T-helper 2 cell treated with Interferon-gamma antibody and Interleukin-4, amounts not matched to agents 5 μg/mL and 100 μg/mL, for 36 hours (primary cell): ENCODE data around the gene ARHGAP45.

ENCODE experiments used
- DNase-seq: peaks from one replicate; pipeline ENCODE4 v3.0.0; 2021; ENCODE audit warnings: low spot score
- H3K27ac Mint-ChIP-seq: one replicate; pipeline ENCODE4 v1.8.0; 2021; ENCODE audit warnings: mild to moderate bottlenecking, mixed read lengths
- H3K27me3 Mint-ChIP-seq: one replicate; pipeline ENCODE4 v1.8.0; 2021; ENCODE audit warnings: low read depth, mixed read lengths
- H3K36me3 Mint-ChIP-seq: one replicate; pipeline ENCODE4 v1.8.0; 2021; ENCODE audit warnings: low read depth, mixed read lengths
- H3K4me1 Mint-ChIP-seq: one replicate; pipeline ENCODE4 v1.8.0; 2021; ENCODE audit warnings: low read depth, mixed read lengths
- H3K4me3 Mint-ChIP-seq: one replicate; pipeline ENCODE4 v1.8.0; 2022; ENCODE audit warnings: mild to moderate bottlenecking, moderate library complexity, mixed read lengths
- H3K9me3 Mint-ChIP-seq: one replicate; pipeline ENCODE4 v1.8.0; 2021; ENCODE audit warnings: mixed read lengths

ARHGAP45 gene

DNA sequence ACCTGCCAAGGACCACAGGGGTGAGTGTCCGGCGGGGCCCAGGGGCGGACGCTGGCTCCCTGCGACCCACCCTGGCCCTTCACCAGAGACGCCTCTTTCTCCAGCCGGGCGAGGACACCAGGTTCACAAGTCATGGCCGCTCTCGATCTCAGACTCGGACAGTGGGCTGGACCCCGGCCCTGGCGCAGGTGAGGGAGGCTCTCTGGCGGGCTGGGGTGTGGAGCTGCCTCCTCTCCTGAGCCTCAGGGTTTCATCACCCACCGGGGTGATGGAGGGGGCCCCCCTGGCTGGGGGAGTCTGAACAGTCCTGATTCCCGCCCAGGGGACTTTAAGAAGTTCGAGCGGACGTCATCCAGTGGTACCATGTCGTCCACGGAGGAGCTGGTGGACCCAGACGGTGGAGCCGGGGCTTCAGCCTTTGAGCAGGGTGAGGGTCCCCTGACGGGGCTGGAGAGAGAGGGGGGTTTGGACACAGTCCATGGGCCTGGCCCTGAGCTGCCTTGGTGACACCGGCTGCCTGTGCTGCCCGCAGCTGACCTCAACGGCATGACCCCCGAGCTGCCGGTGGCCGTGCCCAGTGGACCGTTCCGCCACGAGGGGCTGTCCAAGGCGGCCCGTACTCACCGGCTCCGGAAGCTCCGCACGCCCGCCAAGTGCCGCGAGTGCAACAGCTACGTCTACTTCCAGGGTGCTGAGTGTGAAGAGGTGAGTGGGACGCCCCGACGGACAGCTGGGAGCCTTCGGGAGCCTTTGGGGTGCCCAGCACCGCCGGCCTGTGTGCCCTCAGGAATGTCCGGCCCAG lies 13.6 kb downstream of the ARHGAP45 start:
- Mint-ChIP-seq H3K27ac (peak overlapping the region; percentile 77), H3K4me3 (peak overlapping the region; percentile 18), H3K36me3 (peaks cover 76% of the 10 kb centered on the region), H3K27me3 (no peaks in the 10 kb centered on the region), H3K9me3 (no peaks in the 10 kb centered on the region), H3K4me1 (peaks cover 22% of the 10 kb centered on the region)
- DNase-seq, result no peak

DNA sequence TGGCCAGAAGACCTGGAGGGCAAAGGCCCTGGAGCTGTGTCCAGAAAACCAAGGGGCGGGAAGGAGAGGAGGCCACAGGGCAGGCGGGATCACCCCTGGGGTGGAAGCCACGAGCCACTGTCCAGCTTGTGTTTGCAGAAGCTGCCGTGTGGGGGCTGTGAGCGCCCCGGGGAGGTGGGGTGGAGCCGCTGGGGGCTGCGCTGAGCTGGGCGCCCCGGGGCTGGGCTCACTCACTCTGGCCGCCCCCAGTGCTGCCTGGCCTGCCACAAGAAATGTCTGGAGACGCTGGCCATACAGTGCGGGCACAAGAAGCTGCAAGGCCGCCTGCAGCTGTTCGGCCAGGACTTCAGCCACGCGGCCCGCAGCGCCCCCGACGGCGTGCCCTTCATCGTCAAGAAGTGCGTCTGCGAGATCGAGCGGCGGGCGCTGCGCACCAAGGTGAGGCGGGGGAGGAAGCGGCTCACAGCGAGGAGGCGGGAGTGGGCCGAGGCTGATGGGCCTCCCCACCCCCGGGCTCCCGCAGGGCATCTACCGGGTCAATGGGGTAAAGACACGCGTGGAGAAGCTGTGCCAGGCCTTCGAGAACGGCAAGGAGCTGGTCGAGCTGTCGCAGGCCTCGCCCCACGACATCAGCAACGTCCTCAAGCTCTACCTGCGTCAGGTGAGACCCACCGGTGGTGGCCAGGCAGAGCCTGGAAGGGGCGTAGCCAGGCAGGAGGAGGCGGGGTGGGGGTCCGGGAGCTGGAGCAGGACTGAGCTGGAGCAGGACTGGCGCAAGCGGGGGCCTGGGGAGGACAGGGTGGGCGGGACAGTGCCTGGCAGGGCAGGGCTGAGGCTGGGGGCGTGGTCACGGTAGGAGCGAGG lies 14.6 kb downstream of the ARHGAP45 start:
- H3K4me3 Mint-ChIP-seq, result peak overlapping the region; percentile 5
- H3K36me3 Mint-ChIP-seq, result peaks cover 76% of the 10 kb centered on the region
- H3K27me3 Mint-ChIP-seq, result no peaks in the 10 kb centered on the region
- DNase-seq, result no peak
- no peaks in the 10 kb centered on the region for H3K9me3 Mint-ChIP-seq
- peak overlapping the region; percentile 89 for H3K27ac Mint-ChIP-seq
- peaks cover 19% of the 10 kb centered on the region for H3K4me1 Mint-ChIP-seq

DNA sequence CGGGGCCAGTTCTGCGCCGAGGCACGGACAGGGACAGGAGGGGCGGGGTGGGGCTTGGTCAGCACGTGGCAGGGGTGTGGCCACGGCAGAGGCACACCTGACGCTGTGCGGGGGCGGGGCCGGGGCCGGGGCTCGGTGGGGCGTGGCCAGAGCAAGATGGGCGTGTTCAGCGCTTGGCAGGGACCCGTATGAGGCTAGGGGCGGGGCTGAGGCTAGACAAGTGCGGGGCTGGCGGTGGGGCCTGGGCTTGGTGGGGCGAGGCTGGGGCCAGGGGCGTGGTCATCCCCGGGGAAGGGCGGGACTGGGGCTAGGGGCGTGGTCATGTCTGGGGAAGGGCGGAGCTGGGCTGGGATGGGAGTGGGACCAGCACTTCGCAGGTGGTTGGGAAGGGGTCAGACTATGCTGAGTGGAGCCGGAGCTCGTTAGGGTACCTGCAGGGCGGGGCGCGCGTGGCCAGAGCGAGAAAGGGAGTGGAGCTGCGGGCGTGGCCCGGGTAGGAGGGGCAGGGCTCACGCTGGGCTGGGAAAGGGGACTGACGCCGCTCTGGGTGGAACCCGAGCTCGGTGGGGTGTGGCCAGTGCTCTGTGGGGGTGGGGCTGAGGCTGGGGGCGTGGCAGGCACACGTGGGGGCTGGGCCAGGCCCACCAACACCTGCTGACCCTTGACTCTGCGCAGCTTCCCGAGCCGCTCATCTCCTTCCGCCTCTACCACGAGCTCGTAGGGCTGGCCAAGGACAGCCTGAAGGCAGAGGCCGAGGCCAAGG lies 15.4 kb downstream of the ARHGAP45 start:
- peak; percentile 68 for DNase-seq
- no peaks in the 10 kb centered on the region for H3K9me3 Mint-ChIP-seq
- peak overlapping the region; percentile 89 for H3K27ac Mint-ChIP-seq
- peaks cover 68% of the 10 kb centered on the region for H3K36me3 Mint-ChIP-seq
- H3K4me3 Mint-ChIP-seq, result no peak overlapping the region
- H3K4me1 Mint-ChIP-seq, result peaks cover 14% of the 10 kb centered on the region
- H3K27me3 Mint-ChIP-seq, result no peaks in the 10 kb centered on the region

DNA sequence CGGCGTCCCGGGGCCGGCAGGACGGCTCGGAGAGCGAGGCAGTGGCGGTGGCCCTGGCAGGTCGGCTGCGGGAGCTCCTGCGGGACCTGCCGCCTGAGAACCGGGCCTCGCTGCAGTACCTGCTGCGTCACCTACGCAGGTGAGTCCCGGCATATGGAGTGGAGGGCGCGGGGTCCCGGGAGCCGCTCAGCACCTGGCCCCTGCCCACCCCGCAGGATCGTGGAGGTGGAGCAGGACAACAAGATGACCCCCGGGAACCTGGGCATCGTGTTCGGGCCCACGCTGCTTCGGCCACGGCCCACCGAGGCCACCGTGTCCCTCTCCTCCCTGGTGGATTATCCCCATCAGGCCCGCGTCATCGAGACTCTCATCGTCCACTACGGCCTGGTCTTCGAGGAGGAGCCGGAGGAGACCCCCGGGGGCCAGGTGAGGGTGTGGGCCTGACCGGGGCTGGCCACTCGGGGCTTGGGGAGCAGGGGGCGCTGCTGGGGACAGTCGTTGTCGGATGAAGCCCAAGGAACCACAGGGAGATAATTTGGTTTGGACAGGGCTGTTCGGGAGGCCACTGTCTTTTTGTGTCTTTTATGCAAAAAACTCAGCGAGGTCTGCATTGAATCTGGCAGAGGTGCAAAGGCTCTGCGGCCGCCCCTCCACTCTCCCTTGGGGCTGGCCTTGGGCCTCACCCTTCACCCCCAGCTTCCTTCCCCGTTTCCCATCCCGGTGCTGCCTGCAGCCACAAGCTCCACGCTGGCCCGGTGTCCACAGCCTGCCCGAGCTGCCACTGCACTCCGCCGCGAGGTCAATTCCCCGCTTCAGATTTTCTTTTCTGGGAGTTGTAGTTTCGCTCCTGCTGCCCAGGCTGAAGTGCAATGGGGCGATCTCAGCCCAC lies 16.2 kb downstream of the ARHGAP45 start:
- H3K27ac Mint-ChIP-seq, result peak overlapping the region; percentile 89
- DNase-seq, result no peak
- no peaks in the 10 kb centered on the region for H3K27me3 Mint-ChIP-seq
- H3K4me1 Mint-ChIP-seq, result peaks cover 22% of the 10 kb centered on the region
- H3K9me3 Mint-ChIP-seq, result no peaks in the 10 kb centered on the region
- H3K36me3 Mint-ChIP-seq, result peaks cover 69% of the 10 kb centered on the region
- no peak overlapping the region for H3K4me3 Mint-ChIP-seq

DNA sequence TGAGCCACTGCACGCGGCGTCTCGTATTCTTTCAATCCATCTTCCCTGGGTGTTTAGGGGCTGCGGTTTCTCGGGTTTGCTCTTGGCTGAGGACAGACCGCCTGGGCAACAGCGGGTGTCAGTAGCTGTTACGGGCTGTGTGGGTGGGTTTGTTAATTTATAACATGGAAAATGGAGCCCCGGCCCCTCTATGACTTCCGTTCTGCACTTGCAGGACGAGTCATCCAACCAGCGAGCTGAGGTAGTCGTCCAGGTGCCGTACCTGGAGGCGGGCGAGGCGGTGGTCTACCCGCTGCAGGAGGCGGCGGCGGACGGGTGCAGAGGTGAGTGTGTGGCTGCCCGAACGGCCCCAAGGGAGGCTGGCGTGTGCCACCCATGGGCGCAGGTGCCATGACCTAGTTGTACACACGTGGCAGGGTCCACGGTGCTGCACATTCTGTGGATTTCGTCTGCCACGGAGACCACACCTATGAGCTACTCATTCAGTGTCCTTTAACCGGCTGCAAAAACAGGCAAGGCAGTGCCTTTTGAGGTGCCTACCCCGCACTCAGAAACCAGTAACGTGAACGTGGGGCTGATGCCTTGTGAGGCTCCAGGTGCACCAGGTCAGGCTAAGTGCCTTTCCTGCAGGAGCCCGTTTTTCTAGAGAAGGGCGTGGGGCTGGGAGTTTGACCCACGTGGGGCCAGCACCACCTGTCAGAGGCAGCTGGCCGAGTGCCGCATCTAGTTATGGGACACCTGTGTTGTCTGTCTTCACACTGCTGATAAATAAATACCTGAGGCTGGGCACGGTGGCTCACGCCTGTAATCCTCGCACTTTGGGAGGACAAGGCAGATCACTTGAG lies 17.3 kb downstream of the ARHGAP45 start:
- Mint-ChIP-seq H3K36me3 (peaks cover 66% of the 10 kb centered on the region), H3K4me3 (no peak overlapping the region), H3K4me1 (peaks cover 24% of the 10 kb centered on the region)

DNA sequence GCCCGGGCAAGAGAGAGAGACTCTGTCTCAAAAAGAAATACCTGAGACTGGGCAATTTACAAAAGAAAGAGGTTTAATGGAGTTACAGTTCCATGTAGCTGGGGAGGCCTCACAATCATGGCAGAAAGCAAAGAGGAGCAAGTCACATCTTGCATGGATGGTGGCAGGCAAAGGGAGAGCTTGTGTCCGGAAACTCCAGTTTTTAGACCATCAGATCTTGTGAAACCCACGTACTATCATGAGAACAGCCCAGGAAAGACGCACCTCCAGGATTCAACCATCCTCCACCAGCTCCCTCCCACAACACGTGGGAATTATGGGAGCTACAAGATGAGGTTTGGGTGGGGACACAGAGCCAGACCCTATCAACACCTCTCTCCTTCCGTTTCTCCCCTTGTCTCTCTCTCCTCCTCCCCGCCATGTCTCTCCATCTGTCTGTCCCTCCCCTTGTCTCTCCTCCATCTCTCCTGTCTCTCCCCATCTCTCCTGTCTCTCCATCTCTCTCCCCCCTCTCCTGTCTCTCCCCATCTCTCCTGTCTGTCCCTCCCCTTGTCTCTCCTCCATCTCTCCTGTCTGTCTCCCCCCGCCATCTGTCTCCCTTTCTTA lies 18.2 kb downstream of the ARHGAP45 start:
- peaks cover 24% of the 10 kb centered on the region for H3K4me1 Mint-ChIP-seq

More for the DNA sequence above, 17.3 kb downstream of the ARHGAP45 start:
- no peaks in the 10 kb centered on the region for H3K9me3 Mint-ChIP-seq
- no peak for DNase-seq
- no peaks in the 10 kb centered on the region for H3K27me3 Mint-ChIP-seq
- H3K27ac Mint-ChIP-seq, result peak overlapping the region; percentile 60

DNA sequence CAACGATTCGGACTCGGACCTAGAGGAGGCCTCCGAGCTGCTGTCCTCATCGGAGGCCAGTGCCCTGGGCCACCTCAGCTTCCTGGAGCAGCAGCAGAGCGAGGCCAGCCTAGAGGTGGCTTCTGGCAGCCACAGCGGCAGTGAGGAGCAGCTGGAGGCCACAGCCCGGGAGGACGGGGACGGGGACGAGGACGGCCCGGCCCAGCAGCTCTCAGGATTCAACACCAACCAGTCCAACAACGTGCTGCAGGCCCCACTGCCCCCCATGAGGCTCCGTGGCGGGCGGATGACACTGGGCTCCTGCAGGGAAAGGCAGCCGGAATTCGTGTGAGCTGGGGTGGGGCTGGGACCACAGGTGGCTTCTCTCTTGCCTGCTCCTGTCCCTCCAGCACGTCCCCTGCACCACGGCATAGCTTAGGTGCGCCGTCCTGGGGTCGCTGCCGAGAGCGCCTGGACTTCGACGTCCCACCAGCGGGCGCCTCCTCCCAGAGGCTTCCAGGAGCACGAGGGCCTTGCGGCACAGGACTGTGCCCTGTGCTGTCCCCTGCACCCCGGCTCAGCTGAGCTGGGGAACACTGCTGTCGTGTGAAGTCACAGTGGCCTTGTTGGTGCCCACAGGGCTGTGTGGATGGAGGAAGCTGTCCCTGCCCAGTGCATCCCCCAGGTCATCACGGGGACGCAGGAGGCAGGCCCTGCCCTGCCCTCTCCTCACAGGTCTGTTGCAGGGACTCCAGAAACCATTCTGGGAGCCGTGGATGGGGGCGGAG lies 18.9 kb downstream of the ARHGAP45 start:
- DNase-seq, result no peak
- no peaks in the 10 kb centered on the region for H3K27me3 Mint-ChIP-seq
- peaks cover 55% of the 10 kb centered on the region for H3K36me3 Mint-ChIP-seq
- peaks cover 24% of the 10 kb centered on the region for H3K4me1 Mint-ChIP-seq
- H3K9me3 Mint-ChIP-seq, result no peaks in the 10 kb centered on the region
- no peak overlapping the region for H3K4me3 Mint-ChIP-seq
- H3K27ac Mint-ChIP-seq, result peak overlapping the region; percentile 87

More for the DNA sequence above, 18.2 kb downstream of the ARHGAP45 start:
- Mint-ChIP-seq H3K4me3 (no peak overlapping the region), H3K27ac (peak overlapping the region; percentile 87), H3K27me3 (no peaks in the 10 kb centered on the region), H3K9me3 (no peaks in the 10 kb centered on the region), H3K36me3 (peaks cover 58% of the 10 kb centered on the region)
- no peak for DNase-seq

DNA sequence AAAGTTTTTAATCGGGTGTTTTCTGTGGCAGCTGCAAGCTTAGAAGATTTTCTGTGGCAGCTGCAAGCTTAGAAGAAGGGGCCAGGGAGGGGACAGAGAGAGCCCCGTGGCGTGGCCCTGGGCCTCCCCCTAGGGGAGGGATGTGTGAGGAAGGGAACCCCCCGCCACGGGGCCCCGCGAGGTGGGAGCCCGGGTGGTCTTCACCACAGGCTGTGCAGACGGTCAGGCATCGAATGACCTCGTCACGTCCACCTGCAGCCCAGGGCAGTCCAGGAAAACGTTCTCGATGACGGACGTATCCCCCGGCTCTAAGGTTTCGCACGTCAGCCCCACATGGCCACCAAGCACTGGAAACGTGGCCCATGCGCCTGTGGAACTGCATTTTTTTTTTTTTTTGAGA lies 19.6 kb downstream of the ARHGAP45 start:
- peaks cover 50% of the 10 kb centered on the region for H3K36me3 Mint-ChIP-seq
- H3K27me3 Mint-ChIP-seq, result no peaks in the 10 kb centered on the region
- DNase-seq, result no peak
- H3K27ac Mint-ChIP-seq, result peak overlapping the region; percentile 26
- no peaks in the 10 kb centered on the region for H3K9me3 Mint-ChIP-seq
- H3K4me1 Mint-ChIP-seq, result peaks cover 21% of the 10 kb centered on the region
- H3K4me3 Mint-ChIP-seq, result no peak overlapping the region

DNA sequence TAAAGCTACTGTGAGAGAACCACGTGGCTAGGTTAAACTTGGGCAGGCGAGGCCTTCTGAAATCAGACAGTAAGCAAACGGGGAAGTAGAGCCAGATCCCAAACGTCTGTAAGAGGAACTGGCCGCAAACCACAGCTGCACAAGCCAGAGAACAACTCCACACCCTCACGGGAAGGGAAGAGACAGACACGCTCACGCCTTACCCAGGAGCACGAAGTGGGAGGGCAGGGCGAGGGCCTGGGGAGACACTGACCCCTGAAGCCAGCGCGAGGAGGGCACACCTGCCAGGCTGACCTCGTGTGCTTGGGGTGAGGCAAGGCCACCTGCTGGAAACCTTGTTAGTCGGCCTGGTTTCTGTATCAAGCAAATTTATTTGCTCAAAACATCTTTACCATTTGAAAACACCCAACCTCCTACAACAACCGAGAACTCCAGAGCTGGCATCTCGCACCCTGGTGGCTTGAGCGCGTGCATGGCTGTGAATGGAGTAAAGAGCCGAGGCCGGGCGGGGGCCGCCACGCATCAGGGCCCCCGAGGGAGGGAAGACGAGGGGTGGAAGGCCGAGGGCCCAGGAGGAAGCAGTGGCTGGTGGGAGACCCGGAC lies 20.9 kb downstream of the ARHGAP45 start:
- DNase-seq, result no peak
- peak overlapping the region; percentile 77 for H3K27ac Mint-ChIP-seq
- peaks cover 21% of the 10 kb centered on the region for H3K4me1 Mint-ChIP-seq
- no peaks in the 10 kb centered on the region for H3K9me3 Mint-ChIP-seq
- H3K36me3 Mint-ChIP-seq, result peaks cover 43% of the 10 kb centered on the region
- H3K4me3 Mint-ChIP-seq, result peak overlapping the region; percentile 52
- H3K27me3 Mint-ChIP-seq, result no peaks in the 10 kb centered on the region

DNA sequence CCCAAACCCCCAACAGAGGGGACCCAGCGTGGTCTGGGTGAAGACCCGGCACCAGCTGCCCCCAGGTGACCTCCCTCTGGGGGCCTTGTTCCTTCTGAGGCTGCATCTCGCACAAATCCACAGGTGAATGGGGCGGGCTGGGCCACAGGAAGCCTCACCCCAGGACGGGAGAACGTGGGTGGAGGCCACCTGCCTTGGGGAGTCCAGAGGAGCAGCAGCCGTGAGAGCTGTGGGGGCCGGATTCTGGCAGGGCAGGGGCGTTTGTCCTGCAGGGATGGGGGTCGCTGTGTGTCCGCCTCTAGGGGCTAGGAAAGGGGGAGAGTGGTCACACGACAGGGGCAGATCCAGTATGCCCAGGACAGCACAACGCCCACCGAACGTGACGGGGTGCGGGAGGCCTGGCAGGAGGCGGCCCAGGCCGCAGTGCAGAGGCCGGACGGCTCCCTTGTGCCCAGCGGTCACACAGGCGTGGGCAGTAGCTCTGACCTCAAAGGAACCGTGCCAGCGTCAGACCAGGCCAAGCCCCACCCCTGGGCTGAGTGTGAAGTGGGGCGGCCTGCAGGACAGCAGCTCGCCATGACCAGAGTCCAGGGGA lies 21.5 kb downstream of the ARHGAP45 start:
- peak overlapping the region; percentile 77 for H3K27ac Mint-ChIP-seq
- peaks cover 24% of the 10 kb centered on the region for H3K4me1 Mint-ChIP-seq
- no peaks in the 10 kb centered on the region for H3K27me3 Mint-ChIP-seq
- no peak for DNase-seq
- H3K36me3 Mint-ChIP-seq, result peaks cover 48% of the 10 kb centered on the region
- no peak overlapping the region for H3K4me3 Mint-ChIP-seq
- no peaks in the 10 kb centered on the region for H3K9me3 Mint-ChIP-seq

DNA sequence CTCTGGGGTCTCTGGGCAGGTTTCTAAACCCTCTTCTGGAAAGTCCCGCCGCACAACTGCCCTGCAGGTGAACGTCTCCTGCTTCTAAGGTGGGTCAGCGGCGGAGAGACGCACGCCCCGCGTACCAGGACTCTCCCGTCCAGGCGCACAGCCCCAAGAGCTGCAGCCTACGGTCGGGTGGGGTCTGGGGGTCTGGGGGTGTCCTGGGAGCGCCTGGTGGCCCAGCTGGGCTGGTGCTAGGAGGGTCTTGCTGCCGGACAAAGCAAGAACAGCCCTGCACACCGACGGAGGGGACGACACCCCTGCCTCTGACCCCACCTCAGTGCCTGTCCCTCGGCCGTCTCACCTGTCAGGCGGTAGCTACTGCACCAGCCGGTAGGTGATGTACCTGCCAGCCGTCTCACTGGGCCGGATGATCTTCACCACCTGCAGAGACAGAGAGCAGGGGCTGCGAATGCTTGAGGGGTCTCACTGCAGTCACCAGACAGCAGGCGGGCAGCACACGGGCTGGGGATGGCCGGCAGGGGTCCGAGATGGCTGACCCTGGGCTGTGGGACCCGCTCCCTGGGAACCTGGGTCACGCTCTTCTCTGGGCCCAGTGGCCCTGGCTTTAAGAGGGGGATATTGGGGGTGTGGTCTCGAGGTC lies 22.3 kb downstream of the ARHGAP45 start:
- Mint-ChIP-seq H3K4me3 (no peak overlapping the region), H3K4me1 (peaks cover 23% of the 10 kb centered on the region), H3K27ac (peak overlapping the region; percentile 15), H3K27me3 (no peaks in the 10 kb centered on the region), H3K9me3 (no peaks in the 10 kb centered on the region), H3K36me3 (peaks cover 43% of the 10 kb centered on the region)
- no peak for DNase-seq
